Neuron (in vitro differentiated cells): Measurements from ENCODE around the gene CDH15.
"Not testable (repeated sequence)": the region's sequence is repeated elsewhere in the genome, so short reads cannot be mapped to it uniquely, and the experiment has no call there.

Experiments used
- H2AFZ ChIP-seq: one replicate; pipeline ENCODE4 v1.6.1; 2013; ENCODE audit warnings: low read depth, mild to moderate bottlenecking, inconsistent platforms, low read length, moderate library complexity
- H3K27me3 ChIP-seq: one replicate; pipeline ENCODE4 v1.6.1; 2013; ENCODE audit warnings: low read length; ENCODE audit not compliant: insufficient read depth
- H3K36me3 ChIP-seq: one replicate; pipeline ENCODE4 v1.6.1; 2013; ENCODE audit warnings: low read length; ENCODE audit not compliant: insufficient read depth
- H3K4me1 ChIP-seq: one replicate; pipeline ENCODE4 v1.6.1; 2013; ENCODE audit warnings: low read length; ENCODE audit not compliant: insufficient read depth
- H3K4me3 ChIP-seq: 2 replicates; pipeline ENCODE4 v1.5.1; 2013; ENCODE audit warnings: mild to moderate bottlenecking, low read length, moderate library complexity
- H3K9me3 ChIP-seq: one replicate; pipeline ENCODE4 v1.6.1; 2013; ENCODE audit warnings: low read length

The CDH15 gene

GRCh38 chr16:89164847-89165680 lies 6.5 kb upstream of the CDH15 start:
- Histone ChIP-seq H3K9me3 (peaks cover 2% of the 10 kb centered on the region), H3K27me3 (peaks cover 8% of the 10 kb centered on the region), H3K4me1 (peaks cover 18% of the 10 kb centered on the region), H3K4me3 (no peak overlapping the region), H2AFZ (no peak overlapping the region), H3K36me3 (no peaks in the 10 kb centered on the region)

GRCh38 chr16:89165681-89165979 lies 5.9 kb upstream of the CDH15 start:
- not testable (repeated sequence) for H3K9me3 ChIP-seq, H2AFZ ChIP-seq, H3K4me3 ChIP-seq, H3K36me3 ChIP-seq
- Histone ChIP-seq H3K4me1 (peaks cover 19% of the 10 kb centered on the region), H3K27me3 (peaks cover 13% of the 10 kb centered on the region)

GRCh38 chr16:89166696-89167424 lies 4.7 kb upstream of the CDH15 start:
- Histone ChIP-seq H3K36me3 (no peaks in the 10 kb centered on the region), H3K4me1 (peaks cover 27% of the 10 kb centered on the region), H3K9me3 (peaks cover 2% of the 10 kb centered on the region), H3K4me3 (no peak overlapping the region), H2AFZ (no peak overlapping the region), H3K27me3 (peaks cover 21% of the 10 kb centered on the region)

- peaks cover 2% of the 10 kb centered on the region for H3K9me3 ChIP-seq
- H3K4me3 ChIP-seq = no peak overlapping the region
Measured at GRCh38 chr16:89167425-89167941, 4.1 kb upstream of the CDH15 start.

GRCh38 chr16:89168381-89169189 lies 3.0 kb upstream of the CDH15 start:
- no peaks in the 10 kb centered on the region for H3K9me3 ChIP-seq
- no peaks in the 10 kb centered on the region for H3K36me3 ChIP-seq
- H3K27me3 ChIP-seq = peaks cover 35% of the 10 kb centered on the region
- H3K4me1 ChIP-seq = peaks cover 35% of the 10 kb centered on the region
- H2AFZ ChIP-seq = no peak overlapping the region
- no peak overlapping the region for H3K4me3 ChIP-seq

More at GRCh38 chr16:89167425-89167941, 4.1 kb upstream of the CDH15 start:
- Histone ChIP-seq H2AFZ (no peak overlapping the region), H3K36me3 (no peaks in the 10 kb centered on the region), H3K27me3 (peaks cover 26% of the 10 kb centered on the region), H3K4me1 (peaks cover 28% of the 10 kb centered on the region)

- H3K36me3 ChIP-seq = no peaks in the 10 kb centered on the region
- H2AFZ ChIP-seq = no peak overlapping the region
- peaks cover 34% of the 10 kb centered on the region for H3K4me1 ChIP-seq
- H3K27me3 ChIP-seq = peaks cover 47% of the 10 kb centered on the region
- H3K4me3 ChIP-seq = no peak overlapping the region
- H3K9me3 ChIP-seq = no peaks in the 10 kb centered on the region
Measured at GRCh38 chr16:89169778-89170177, 1.8 kb upstream of the CDH15 start.

GRCh38 chr16:89170346-89171215 lies 967 bp upstream of the CDH15 start:
- peaks cover 55% of the 10 kb centered on the region for H3K27me3 ChIP-seq
- H3K9me3 ChIP-seq = no peaks in the 10 kb centered on the region
- H3K4me3 ChIP-seq = no peak overlapping the region
- peaks cover 26% of the 10 kb centered on the region for H3K4me1 ChIP-seq
- no peaks in the 10 kb centered on the region for H3K36me3 ChIP-seq
- H2AFZ ChIP-seq = no peak overlapping the region

GRCh38 chr16:89172171-89172527 lies 601 bp downstream of the CDH15 start:
- no peak overlapping the region for H3K4me3 ChIP-seq
- no peaks in the 10 kb centered on the region for H3K36me3 ChIP-seq

GRCh38 chr16:89172528-89173173 lies 1.1 kb downstream of the CDH15 start:
- Histone ChIP-seq H2AFZ (no peak overlapping the region), H3K4me3 (no peak overlapping the region), H3K9me3 (no peaks in the 10 kb centered on the region), H3K4me1 (peaks cover 20% of the 10 kb centered on the region), H3K36me3 (no peaks in the 10 kb centered on the region), H3K27me3 (peaks cover 63% of the 10 kb centered on the region)

More at GRCh38 chr16:89172171-89172527, 601 bp downstream of the CDH15 start:
- peaks cover 22% of the 10 kb centered on the region for H3K4me1 ChIP-seq
- no peaks in the 10 kb centered on the region for H3K9me3 ChIP-seq
- H3K27me3 ChIP-seq = peaks cover 63% of the 10 kb centered on the region
- no peak overlapping the region for H2AFZ ChIP-seq

- Histone ChIP-seq H2AFZ (no peak overlapping the region), H3K4me3 (no peak overlapping the region), H3K4me1 (peaks cover 20% of the 10 kb centered on the region), H3K36me3 (no peaks in the 10 kb centered on the region), H3K27me3 (peaks cover 66% of the 10 kb centered on the region), H3K9me3 (no peaks in the 10 kb centered on the region)
Measured at GRCh38 chr16:89173174-89173921, 1.8 kb downstream of the CDH15 start.

- H3K4me3 ChIP-seq = no peak overlapping the region
- peaks cover 69% of the 10 kb centered on the region for H3K27me3 ChIP-seq
- no peaks in the 10 kb centered on the region for H3K9me3 ChIP-seq
- H3K36me3 ChIP-seq = no peaks in the 10 kb centered on the region
- no peak overlapping the region for H2AFZ ChIP-seq
- H3K4me1 ChIP-seq = peaks cover 20% of the 10 kb centered on the region
Measured at GRCh38 chr16:89174055-89174827, 2.7 kb downstream of the CDH15 start.
